Stimulated activated CD8-positive, alpha-beta memory T cell treated with anti-CD3 and anti-CD28 coated beads, Interleukin-4, amount 100 ng/mL, for 4 hours (primary cell): ENCODE results near the gene PCSK5.

ENCODE experiments used
- DNase-seq, 2 donors: peaks; one replicate each; pipeline ENCODE4 v3.0.0-alpha.2; 2020; ENCODE audit warnings: low read depth in 2 of 2, low spot score in 1 of 2

Gene PCSK5

DNA sequence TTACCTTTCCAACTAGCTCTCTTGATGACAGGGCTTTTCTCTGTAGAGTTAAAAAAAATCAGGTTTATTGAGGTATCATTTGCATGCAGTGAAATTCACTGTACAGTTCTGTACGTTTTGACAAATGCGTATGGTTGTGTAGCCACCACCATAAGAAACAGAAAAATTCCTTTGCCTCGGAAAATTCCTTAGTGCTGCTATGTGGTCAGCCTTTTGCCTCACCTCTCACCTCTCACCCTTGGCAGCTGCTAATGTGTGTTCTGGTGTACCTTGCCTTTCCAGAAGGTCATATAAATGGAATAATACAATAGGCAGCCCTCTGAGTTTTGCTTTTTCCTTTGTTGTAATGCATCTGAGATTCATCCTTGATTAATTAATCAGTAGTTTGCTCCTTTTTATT is 28.4 kb downstream of the PCSK5 start:
- DNase-seq, result no peak

DNA sequence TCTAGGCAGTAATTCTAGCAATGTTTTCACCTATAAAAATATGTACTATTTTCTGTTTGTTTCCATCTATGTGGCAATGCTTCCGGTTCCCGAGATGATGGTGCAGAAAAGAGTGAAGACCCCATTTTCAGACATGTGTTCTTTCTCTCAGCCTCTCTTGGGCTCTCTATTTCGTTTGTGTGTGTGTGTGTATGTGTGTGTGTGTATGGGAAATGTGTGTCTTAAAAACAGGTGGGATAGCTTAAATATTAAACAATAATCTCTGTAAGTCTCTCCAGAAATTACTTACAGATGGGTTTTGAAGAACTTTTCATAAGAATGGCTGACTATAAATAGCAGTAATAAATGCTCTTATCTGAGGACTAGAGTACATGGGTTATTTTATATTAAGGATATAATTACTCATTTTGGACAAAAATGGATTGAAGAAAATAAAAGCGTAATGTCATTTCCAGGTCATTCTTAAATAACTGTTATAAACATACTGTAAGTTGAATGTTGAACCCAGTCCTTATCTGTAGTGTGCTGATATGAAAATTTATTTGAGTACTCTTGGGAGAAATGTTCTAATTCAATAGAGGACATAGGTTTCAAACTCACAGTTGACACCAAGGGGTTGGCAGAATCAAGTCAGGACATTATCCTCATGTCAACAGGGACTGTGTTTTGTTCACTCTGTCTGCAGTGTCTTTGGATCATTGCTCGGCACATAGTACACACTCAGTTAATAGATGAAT is 31.1 kb downstream of the PCSK5 start:
- no peak for DNase-seq

DNA sequence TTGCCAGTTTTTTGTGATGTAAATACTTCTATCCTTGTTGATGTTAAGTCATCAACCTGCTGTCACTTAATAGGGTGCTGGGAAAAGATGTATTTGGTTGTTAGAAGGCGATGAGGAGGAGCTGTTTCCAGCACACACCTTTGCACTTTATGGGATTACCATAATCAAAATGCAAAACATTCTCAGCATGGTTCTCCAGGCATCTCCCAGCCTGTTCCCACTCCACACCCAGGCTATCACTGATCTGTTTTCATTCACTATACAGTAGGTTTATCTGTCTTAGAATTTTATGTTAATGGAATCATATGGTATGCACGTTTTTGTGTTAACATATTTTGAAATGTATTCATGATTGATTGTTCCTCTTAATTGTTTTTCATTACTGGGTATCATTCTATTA is 35.9 kb downstream of the PCSK5 start:
- DNase-seq, result no peak

DNA sequence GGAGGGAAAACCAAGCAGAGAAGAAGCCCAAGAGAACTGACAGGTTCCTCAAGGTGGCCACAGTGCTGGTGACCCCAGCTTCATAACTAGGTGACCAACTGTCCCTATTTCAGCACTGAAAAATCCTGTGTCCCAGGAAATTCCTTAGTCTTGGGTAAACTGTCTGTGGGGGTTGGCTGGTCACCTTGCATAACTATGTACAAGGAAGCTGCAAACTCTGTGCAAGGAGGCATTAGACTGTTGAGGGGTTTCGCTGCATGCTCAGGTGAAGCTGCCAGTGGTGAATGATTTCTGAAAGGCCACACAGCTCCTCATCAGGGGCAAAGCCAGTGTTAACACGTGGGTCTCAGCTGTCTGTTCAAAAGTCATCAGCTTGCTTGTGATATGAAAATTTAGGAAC is 36.9 kb downstream of the PCSK5 start:
- DNase-seq, result no peak

DNA sequence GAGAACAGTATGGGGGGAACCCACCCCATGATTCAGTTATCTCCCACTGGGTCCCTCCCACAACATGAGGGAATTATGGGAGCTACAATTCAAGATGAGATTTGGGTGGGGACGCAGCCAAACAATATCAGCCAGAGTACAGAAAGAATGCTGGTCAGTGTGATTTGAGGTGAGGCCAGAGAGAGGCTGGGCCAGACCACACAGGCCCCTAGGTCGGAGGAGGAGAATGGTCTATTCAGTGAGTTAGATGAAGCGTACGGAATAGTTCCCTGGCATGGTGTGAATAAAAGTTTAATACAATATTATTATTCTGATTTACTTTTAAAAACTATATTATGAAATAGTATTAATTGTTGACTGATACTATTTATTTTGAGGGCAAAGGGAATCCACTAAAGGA is 39.7 kb downstream of the PCSK5 start:
- no peak for DNase-seq

DNA sequence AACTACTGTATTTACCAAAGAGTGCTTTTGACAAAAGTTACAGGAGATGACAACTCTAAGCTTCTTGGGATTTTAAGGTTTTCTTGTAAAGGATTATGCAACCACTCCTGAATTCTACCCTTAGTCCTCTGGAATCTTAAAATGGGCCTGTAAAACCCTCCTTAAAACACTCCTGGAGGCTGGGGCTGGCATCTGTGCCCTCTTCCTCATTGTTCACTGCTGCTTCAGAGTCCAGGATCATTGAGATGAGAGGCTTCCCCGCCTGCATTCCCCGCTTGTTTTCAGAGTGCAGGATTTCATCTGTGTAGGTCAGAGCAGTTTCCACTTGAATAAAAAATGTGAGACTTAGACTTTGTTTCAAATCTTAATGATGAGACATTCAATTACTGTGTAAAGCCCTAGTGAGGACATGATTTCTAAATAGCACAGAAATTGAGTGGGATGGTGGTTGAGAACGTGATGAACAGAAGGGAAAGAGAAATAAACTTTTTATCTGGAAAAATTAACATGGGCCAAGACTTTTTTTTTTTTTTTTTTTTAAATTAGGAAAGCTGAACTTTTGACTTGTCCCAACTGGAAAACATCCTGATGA is 40.4 kb downstream of the PCSK5 start:
- no peak for DNase-seq

DNA sequence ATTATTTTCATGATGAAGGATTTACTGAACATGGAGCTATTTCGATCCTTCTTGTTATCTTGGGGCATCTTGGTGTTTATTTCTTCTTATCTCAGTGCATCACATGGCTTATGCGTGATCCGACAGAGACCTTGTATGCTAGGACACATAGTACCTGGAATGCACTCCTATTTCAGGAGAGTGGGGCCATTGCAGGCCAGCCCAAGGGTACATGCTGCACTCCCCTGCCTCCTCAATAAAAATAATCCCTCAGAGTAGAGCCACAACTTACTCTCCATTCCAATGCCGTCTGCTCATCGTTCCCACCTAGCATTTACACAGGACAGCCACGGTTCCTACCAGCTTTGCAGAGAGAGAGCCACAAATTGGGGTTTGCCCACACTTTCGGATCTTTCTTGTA is 43.5 kb downstream of the PCSK5 start:
- no peak for DNase-seq

DNA sequence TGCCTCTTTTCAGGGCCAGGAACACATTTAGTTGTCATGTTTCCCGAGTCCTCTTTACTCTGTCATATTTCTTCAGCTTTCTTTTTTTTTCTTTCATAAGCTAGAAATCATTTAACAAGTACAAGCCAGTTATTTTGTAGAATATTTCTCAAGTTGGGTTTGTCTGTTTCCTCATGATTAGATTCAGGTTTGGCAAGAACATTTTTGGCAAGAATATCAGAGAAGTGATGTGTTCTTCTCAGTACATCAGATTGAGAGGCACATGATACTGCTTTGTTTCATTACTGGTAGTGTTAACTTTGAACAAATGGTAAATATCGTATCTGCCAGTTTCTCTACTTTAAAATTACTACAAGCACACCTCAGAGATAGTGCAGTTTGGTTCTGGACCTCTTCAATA is 45.1 kb downstream of the PCSK5 start:
- DNase-seq, result no peak

DNA sequence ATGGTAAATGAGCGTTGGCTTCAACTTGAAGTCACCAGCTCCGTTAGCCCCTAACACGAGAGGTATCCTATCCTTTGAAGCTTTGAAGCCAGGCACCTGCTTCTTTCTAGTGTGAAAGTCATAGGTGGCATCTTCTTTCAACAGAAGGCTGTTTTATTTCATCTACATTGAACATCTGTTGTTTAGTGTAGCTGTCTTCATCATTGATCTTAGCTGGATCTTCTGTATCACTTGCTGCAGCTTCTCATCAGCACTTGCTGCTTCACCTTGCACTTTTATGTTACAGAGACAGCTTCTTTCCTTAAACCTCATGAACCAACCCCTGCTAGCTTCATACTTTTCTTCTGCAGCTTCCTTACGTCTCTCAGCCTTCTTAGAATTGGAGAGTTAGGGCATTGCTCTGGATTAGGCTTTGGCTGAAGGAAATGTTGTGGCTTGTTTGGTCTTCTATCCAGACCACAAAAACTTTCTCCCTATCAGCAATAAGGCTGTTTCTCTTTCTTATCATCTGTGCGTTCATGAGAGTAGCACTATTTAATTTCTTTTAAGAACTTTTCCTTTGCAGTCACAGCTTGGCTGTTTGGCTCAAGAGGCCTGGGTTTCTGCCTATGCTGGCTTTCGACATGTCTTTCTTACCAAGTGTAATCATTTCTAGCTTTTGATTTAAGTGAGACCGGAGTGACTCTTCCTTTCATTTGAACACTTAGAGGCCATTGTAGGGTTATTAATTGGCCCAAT is 47.2 kb downstream of the PCSK5 start:
- no peak for DNase-seq

DNA sequence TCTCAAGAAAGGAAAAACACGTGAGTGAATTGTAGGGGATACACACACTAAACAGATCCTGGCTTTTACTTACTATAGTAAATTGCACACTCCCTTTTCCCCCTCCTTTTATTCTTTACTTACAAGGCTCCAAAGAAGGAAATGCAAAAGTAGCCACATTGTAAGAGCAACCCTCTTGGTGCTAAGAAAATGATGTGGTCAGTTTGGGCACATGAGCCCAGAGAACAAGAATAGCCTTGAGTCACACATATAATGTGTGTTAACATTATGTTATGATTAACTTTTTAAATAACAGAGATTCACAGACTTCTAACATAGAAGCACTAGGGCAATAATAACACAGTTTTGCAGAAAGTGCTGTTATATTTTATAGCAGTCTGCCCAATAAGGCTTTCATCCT is 48.5 kb downstream of the PCSK5 start:
- DNase-seq, result no peak

DNA sequence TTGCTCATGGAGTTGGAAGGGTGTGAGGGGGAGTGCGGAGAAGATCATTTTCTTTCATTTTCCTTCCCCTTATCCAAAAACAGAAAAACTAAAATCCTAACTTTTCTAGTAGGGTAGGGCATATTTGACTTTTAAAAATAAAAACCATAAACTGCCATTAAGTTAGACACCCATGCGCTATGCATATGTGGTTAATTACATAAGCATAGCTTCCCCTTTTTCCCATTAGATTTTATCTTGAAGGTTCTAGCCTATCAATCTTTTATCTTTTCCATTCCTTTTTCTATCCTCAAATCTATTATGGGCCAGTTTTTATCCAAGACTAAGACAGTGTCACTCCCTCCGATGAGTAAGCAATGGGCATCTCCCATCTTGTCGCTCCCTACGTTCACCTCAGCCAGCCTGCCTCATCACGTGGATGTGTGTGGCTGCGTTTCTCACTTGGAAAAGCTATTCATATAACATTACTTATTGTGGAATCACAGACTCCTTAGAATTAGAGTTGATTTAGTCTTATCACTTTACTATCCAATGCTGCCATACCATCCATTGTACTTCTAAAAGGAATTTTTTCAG is 49.2 kb downstream of the PCSK5 start:
- DNase-seq, result no peak

DNA sequence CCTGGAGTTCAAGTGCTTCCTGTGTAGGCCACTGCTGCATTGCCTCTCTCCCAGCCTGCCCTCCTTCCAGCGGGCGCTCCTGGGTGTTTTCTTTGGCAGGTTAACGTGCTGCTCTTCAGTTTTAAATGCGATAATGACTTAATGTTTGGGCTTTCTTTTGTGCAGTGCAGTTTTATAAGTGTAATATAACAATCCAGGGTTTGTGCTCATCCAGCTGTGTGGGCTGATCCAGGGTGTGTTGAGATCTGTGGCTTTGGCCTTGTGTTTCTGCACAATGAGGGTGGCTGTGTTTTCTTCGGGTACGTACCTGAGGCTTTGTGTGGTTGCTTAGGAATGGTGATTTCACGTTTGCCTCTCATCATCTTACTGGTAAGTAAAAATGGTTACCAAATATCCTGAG is 50.6 kb downstream of the PCSK5 start:
- no peak for DNase-seq

DNA sequence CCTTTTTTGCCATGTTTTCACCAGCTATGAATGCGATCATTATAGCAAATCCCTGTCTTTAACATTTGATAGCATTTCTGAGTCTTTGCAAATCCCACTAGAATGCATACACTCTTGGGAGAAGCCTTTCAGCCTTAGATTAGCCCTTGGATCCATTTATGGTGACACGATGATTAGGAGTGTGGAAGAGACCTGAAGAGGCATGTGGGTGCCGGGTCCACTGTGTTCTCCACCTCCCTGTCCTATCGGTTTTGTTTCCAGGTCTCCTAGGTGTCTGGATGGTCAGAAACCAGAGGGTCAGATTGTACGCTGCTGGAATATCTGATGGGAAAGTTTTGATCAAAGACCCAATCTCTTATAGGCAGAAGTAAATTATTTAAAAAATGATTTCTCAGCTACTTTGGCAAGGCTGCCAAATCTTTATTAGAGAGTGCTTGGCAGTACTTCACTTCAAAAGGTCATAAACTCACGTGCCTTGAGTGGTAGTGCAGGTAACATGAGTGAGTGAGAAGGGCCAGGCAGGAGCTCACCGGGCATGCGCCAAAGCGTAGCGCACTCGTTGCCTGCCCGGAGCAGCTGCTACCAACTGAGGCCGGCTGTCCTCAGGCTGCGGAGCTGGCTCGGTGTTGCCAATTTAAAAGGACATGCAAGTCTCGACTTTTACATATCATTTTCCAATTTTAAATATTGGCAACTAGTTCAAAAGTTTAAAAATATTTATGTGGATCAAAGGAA is 51.3 kb downstream of the PCSK5 start:
- DNase-seq, result no peak

DNA sequence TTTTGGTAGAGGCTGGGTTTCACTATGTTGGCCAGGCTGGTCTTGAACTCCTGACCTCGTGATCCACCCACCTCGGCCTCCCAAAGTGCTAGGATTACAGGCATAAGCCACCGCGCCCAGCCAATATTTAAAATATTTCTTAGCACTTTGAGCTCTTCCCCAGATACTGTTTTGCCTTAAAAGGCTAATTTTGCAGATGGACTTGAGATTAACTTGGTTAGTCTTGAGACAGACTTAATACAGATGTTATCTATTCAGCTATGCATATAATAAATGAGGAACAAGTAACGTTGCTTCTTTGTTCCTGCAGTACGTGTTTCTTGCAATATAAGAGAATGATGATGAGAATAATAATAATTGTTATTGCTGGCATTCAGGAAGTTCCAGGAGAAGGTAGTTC is 56.3 kb downstream of the PCSK5 start:
- no peak for DNase-seq

DNA sequence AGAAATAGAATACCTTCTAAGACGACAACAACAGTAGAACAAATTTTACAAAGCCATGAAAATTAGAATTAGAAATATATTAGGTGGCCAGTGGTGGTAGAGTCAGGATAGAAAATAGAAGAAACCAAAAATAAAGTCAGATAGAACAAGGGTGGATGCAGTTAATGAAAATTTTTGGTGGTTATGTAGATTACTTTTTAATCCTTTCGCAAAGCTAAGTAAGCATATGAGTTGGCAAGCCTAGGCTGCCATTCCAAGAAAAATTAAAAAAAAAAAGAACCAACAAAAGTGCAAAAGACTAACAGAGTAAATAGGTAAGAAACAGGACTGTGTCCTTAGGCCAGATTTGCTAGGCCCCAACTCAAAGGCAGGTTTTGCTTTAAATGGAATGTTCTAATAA is 56.8 kb downstream of the PCSK5 start:
- no peak for DNase-seq

DNA sequence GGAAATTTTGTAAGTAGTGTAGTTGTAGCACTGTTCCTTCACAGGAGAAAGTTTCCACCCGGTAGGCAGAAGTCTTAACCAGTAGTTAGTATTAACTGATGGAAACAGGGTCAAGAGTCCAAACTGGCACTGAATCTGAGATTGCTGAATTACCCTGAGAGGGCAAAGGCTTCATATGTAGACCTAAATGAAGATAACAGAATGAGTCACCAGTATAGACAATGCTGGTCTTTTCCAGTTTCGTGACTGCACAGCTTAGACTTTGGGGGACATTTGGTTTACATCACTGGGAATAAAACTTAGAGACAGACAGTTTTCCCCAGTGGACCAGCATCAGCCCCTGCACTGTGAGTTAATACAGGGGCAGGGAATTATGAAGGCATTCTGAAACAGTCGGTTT is 60.5 kb downstream of the PCSK5 start:
- no peak for DNase-seq

DNA sequence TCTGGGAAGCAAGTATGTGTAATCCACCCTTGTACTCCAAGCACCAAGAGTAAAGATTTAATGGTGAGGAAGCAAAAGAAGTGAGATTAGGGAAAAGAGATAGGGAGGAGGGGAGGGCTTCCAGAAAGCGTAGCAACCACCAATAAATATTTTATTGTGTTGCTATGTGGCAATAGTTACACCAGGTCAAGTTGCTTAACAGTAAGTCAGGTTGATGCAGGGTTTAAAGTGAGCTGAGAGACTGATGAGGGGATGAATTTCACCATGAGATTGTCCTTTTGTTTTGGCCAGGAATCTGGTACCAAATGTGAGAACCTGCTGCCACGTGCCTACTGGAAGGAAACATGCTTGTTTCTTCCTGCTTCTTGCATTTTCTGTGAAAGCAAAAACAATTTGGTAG is 62.7 kb downstream of the PCSK5 start:
- DNase-seq, result no peak

DNA sequence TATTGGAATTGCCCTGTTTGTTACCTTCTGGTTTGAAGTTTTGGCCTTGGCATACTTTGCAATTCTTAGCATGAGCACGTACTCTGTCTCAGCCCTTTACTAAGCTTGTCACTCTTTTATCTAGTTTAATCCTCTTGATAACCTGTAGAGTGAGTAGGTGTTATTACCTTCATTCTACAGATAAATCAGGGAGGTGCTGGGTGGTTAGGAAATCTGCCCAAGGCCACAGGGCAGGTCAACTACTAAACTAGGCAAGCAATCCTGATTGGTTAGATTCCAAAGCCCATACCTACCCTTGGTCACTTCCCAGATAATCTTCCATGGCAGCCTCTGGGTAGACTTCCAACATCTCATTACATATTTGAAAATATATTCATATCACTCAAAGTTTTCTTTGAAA is 65.7 kb downstream of the PCSK5 start:
- no peak for DNase-seq

DNA sequence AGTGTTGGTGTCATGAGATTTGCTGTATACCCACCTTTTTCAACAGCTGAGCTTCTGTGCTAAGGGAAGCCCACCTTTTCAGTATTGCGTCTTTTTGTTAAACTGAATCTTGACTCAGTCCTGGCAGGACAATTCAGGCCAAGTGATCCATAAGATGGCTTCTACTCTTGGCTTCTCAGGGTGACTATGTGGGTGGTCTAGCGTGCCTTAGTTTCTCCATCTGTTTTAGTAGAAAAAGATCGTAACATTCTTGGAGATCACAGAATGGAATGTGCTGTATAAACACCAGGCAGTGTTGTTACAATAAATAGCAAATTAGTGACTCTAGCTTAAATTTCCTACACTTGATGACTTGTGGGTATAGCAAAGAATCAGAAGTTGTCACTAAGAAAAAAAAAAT is 66.6 kb downstream of the PCSK5 start:
- DNase-seq, result no peak

DNA sequence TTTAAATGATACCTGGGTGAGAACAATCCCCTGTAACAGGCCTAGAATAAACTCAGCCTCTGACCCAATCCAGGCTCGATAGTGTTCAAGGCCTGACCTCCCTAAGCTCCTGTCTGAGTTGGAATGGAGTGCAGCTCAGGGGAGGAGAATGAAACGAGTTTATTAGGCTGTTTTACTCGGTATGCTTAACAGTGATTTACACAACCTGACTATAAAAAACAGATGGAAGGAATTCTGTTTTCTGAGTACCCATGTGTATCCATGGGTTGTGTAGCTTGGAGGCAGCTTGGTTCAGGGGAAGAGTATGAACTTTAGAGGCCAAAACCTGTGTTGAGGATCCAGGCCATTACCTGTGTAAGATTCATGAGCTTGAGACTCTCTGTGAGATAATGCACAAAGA is 67.8 kb downstream of the PCSK5 start:
- DNase-seq, result no peak

DNA sequence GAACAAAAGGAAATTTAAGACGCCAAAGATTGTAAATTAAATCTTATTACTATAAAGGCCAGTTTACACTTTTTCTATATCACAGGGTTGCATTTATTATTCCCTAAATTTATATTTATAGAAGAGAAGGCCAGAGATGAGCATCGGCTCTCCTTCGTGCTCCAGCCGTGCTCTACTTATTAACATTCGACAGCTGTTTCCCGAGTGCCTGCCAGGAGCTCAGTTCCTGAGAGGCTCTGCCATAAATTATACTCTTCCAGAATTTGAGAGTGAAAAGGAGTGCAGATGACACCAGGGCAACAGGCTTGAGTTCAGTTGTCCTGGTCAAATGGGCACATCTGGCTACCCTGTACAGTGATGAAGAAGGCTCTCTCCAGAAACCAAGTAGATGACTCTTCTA is 70.1 kb downstream of the PCSK5 start:
- DNase-seq, result no peak
